Measurements from ENCODE around the gene SLC26A4.

SLC26A4 gene

GRCh38 chr7:107661081-107661864, 645 bp downstream of the SLC26A4 start:
- DNase-seq, result peak; percentile 61

GRCh38 chr7:107661865-107662379, 1.3 kb downstream of the SLC26A4 start:
- no peak for DNase-seq

- no peak for DNase-seq
Measured at GRCh38 chr7:107663196-107663595, 2.6 kb downstream of the SLC26A4 start.

GRCh38 chr7:107666790-107667189, 6.2 kb downstream of the SLC26A4 start:
- DNase-seq, result no peak

GRCh38 chr7:107667341-107667740, 6.7 kb downstream of the SLC26A4 start:
- DNase-seq, result no peak

- DNase-seq, result no peak
Measured at GRCh38 chr7:107668296-107668695, 7.7 kb downstream of the SLC26A4 start.

- no peak for DNase-seq
Measured at GRCh38 chr7:107672183-107672582, 11.6 kb downstream of the SLC26A4 start.

GRCh38 chr7:107676249-107676648, 15.6 kb downstream of the SLC26A4 start:
- DNase-seq, result no peak

- DNase-seq, result no peak
Measured at GRCh38 chr7:107678110-107678753, 17.6 kb downstream of the SLC26A4 start.

GRCh38 chr7:107680478-107680877, 19.9 kb downstream of the SLC26A4 start:
- no peak for DNase-seq

GRCh38 chr7:107682886-107683285, 22.3 kb downstream of the SLC26A4 start:
- DNase-seq, result no peak

- DNase-seq, result no peak
Measured at GRCh38 chr7:107684287-107684686, 23.7 kb downstream of the SLC26A4 start.

- DNase-seq, result no peak
Measured at GRCh38 chr7:107684947-107685463, 24.4 kb downstream of the SLC26A4 start.

- no peak for DNase-seq
Measured at GRCh38 chr7:107686816-107687387, 26.3 kb downstream of the SLC26A4 start.

- no peak for DNase-seq
Measured at GRCh38 chr7:107687656-107688055, 27.0 kb downstream of the SLC26A4 start.

- DNase-seq, result no peak
Measured at GRCh38 chr7:107689553-107689952, 28.9 kb downstream of the SLC26A4 start.

- DNase-seq, result no peak
Measured at GRCh38 chr7:107690084-107690483, 29.5 kb downstream of the SLC26A4 start.

- no peak for DNase-seq
Measured at GRCh38 chr7:107690611-107691010, 30.0 kb downstream of the SLC26A4 start.

- no peak for DNase-seq
Measured at GRCh38 chr7:107691716-107692115, 31.1 kb downstream of the SLC26A4 start.

- no peak for DNase-seq
Measured at GRCh38 chr7:107692501-107692900, 31.9 kb downstream of the SLC26A4 start.

GRCh38 chr7:107693396-107693795, 32.8 kb downstream of the SLC26A4 start:
- DNase-seq, result no peak

- DNase-seq, result peak; percentile 43
Measured at GRCh38 chr7:107694386-107694785, 33.8 kb downstream of the SLC26A4 start.

- no peak for DNase-seq
Measured at GRCh38 chr7:107696330-107696946, 35.8 kb downstream of the SLC26A4 start.

Data from COR-L47 (cell line).